Measurements from ENCODE around the gene SLC19A1.

The SLC19A1 gene

GRCh38 chr21:45479691-45480675, 62.3 kb downstream of the SLC19A1 start:
- peak in 1 of 2 experiments; percentile 15 for DNase-seq (ENCODE audit: low read depth in 2 of 2)

DNA sequence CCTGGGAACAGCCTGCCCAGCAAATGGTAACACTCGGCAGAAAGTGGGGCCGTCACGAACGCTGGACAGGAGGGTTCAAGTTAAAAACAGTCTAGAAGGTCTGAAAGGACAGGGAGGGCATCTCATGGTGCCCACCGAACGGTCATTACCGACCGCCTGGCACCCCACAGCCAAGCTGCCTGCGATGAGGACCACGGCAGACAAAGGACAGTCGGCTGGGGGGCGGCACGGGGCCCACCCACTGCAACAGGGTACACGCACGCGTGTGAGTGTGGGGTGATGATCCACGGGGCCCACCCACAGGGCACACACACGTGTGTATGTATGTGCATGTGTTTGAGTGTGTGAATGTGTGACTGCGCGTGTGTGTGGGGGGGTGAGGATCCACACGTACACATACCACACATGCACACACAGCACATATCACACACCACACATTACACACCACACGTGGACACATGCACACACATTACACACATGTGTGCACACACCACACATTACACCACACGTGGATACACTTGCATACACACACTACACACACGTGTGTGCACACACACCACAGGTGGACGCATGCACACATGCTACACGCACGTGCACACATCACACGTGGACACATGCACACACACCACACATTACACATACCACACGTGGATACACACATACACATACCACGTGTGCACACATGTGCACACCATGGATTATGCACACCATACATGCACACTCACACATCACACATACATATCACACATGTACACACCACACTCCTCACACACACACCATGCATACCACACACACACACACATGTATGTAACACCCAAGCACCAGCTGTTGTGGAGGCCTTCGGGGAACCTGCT, 63.2 kb downstream of the SLC19A1 start:
- no peak for DNase-seq (ENCODE audit: low read depth in 2 of 2)

DNA sequence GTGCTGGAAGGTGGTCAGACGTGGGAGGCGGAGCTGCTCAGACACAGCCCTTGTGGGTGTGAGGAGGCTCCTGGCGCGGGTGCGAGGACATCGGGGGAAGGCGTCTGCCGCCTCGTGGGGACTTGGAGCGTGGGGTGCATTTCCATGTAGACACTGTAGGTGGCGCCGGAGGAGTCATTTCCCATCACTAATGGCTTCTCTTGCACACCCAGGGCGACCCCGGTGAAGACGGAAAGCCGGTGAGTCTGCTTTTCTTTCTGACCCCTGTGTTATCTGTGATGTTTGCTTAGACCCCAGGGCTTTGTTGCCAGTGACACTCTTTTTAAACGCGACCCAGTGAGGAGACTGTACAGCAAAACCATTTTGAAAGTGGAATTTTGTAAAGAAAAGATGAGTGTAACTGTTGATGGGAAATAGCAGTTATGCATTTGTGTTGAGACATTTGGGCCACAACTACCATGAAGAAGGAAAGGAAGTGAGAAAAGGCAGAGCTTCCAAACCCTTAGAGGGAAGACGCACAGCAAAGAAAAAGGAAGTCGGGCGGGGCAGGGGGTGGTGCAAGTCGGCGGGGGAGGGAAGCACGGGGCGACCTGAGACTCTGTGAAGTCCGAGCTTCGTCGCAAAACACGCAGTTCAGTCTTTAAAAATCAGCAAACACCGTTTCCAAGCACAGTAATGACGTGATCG, 64.0 kb downstream of the SLC19A1 start:
- peak; percentile 68 to 75 for DNase-seq (ENCODE audit: low read depth in 2 of 2)

GRCh38 chr21:45477176-45478114, 64.8 kb downstream of the SLC19A1 start:
- DNase-seq (ENCODE audit: low read depth in 2 of 2) = no peak

GRCh38 chr21:45476582-45476981, 65.7 kb downstream of the SLC19A1 start:
- DNase-seq (ENCODE audit: low read depth in 2 of 2) = no peak

DNA sequence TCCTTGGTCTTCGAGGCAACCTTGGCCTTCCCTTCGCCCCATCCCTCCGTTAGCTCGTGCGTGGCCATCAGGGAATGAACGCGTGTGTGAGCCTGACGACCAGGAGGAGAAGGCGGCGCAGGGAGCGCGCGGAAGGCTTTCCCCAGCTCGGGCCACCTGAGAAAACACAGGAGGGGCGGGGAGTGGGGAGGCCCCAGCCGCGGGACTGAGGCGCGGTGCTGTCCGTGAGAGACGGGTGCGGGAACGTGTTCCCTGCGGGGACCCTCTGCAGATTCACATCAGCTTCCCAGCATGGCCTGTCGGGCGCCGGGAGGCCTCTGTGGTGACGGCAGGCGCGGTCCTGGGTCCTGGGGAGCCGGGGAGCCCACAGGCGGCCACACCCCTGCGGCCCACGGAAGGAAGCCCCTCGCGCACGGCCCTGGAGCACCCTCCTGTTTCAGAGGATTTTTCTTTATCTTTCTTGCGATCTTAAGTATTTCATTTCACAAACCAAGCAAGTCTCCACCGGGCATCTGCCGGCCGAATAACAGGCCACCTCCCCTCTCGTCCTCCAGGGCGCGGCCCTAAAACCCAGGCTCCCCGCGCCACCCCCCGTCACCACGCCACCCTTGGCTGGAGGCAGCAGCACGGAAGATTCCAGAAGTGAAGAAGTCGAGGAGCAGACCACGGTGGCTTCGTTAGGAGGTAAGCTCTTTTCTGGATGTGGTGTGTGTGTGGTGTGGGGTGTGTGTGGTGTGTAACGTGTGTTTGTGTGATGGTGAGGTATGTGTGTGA, 66.3 kb downstream of the SLC19A1 start:
- DNase-seq (ENCODE audit: low read depth in 2 of 2) = no peak

GRCh38 chr21:45475004-45475685, 67.1 kb downstream of the SLC19A1 start:
- no peak for DNase-seq (ENCODE audit: low read depth in 2 of 2)

DNA sequence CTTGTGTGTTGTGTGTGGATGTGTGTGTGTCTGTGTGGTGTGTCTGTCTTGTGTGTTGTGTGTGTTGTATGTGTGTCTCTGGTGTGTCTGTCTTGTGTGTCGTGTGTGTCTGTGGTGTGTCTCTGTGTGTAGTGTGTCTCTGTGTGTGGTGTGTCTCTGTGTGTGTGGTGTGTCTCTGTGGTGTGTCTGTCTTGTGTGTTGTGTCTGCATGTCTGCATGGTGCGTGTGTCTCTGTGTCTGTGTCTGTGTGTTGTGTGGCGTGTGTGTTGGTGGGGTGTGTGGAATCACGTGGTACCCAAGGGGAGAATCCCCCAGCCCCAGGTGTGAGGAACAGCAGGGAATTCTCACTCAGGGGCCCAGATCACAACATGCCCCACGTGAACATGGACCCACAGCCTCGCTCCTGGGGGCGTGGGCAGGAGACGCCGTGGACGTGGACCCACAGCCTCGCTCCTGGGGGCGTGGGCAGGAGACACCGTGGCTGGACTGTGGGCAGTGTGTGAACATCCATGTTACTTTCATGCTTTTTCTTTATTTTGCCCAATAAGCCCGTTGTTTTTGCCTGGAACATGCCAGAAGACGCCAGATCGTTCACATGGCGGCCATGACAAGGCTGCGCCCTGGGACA, 67.8 kb downstream of the SLC19A1 start:
- no peak for DNase-seq (ENCODE audit: low read depth in 2 of 2)

GRCh38 chr21:45473496-45474322, 68.5 kb downstream of the SLC19A1 start:
- DNase-seq (ENCODE audit: low read depth in 2 of 2) = no peak

DNA sequence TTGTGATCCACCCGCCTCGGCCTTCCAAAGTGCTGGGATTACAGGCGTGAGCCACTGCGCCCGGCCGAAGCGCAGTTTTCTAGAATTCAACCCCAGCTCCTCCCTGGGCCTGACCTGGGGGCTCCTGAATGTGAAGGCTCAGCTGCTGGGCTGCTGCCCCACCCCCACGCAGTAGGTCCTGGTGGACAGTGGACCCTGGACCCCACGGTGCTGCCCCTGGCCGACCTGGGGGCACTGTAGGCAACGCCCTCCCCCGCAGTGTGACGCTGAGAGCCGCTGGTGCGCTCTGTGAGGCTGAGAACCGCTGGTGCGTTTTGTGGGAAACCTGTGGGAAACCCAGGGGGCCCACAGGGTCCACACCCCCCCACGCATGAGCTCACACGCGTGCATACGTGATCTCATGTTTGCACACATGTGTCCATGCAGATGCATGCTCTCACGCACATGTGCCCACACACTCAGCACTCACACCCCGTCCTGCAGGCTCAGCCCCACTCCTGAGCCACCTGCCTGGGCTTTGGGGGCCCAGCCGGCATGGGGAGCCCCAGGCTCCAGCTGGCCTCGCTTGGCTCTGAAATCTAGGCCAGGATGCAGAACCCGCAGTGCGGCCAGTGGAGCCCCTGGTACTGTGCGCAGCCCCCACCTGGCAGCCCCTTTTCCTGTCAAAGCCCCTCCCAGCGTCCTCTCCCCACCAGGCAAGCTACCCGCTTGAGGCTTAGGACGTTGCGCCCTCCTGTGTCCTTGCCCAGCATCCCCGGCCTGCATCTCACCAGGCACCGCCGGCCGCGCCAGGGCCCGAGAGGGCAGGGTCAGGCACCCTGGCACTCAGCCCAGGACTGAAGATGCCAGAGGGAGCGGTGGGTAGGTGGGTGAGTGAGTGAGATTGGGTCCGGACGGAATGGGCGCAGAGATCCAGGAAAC, 69.5 kb downstream of the SLC19A1 start:
- no peak for DNase-seq (ENCODE audit: low read depth in 2 of 2)

- no peak for DNase-seq (ENCODE audit: low read depth in 2 of 2)
These were observed 70.6 kb downstream of the SLC19A1 start for GRCh38 chr21:45471525-45472221.

DNA sequence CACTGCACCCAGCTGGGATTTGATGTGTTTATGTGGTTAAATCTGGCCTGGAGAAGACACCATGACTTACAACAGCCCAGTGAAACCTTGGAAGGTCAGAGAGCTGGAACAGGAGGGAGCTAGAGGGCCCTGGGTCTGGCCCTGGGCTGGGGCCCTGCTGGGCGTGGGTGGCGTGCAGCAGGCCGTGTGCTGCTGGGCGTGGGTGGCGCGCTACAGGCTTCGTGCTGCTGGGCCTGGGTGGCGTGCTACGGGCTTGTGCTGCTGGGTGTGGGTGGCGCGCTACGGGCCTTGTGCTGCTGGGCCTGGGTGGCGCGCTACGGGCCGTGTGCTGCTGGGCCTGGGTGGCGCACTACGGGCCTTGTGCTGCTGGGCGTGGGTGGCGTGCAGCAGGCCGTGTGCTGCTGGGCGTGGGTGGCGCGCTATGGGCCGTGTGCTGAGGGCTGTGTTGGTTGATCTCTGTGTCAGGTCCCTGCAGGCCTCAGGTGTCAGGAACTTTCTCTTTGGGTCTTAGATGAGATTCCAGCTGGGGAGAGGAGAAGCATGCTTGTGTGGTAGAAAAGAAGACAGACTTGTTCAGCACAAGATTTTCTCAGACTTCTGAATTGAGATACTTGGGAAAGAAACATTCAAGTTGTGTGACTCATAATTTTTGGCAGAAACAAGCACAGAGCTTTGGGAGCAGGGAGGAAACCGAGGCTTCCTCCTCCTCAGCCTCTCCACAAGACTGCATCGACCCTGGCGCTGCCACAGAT, 71.3 kb downstream of the SLC19A1 start:
- peak in 1 of 2 experiments; percentile 17 for DNase-seq (ENCODE audit: low read depth in 2 of 2)

DNA sequence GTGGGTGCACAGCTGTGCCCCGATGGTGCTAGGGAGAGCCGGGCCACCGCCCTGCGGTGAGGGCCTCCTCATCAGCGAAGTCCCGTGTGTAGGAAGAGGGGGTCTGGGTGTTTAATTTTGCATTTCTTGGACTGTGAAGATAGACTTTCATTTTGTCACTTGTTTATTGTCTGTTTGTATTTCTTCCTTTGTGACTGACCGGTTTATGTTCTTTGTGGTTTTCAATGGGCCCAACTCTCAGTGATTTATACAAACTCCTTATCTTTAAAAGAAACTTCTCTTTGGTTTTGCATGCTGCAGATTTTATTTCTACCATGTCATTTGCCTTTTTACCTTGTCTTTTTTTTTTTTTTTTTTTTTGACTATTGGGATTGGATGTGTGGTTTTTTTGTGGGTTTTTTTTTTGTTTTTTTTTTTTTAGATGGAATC, 72.1 kb downstream of the SLC19A1 start:
- no peak for DNase-seq (ENCODE audit: low read depth in 2 of 2)

- no peak for DNase-seq (ENCODE audit: low read depth in 2 of 2)
These were observed 72.8 kb downstream of the SLC19A1 start for GRCh38 chr21:45469273-45470086.

- no peak for DNase-seq (ENCODE audit: low read depth in 2 of 2)
These were observed 73.3 kb downstream of the SLC19A1 start for GRCh38 chr21:45468971-45469272.
